CD8-positive, alpha-beta memory T cell (primary cell): ENCODE measurements around the gene EGR2. TPM values are rescaled to one million over a fixed set of nuclear protein-coding genes. Genes with fewer than 3 reads are reported as not detected.
A peak's percentile ranks its signal among the peaks of the same experiment; 100 is the strongest.

Source experiments
- CTCF ChIA-PET: fragments of 350-600 bp; sonication (Branson Sonifier 250); formaldehyde crosslinking; loops from one replicate; lab custom pipeline; 2021; ENCODE audit warnings: antibody characterized with exemption; lab: Charles Lee
- POLR2A ChIA-PET: fragments of 350-600 bp; sonication (Branson Sonifier 250); formaldehyde crosslinking; loops from one replicate; lab custom pipeline; 2021; ENCODE audit warnings: antibody characterized with exemption; lab: Charles Lee
- DNase-seq, 5 donors: peaks; one replicate each; pipeline versions ENCODE4 v3.0.0 to v3.0.0-alpha.2; 2020 to 2022; ENCODE audit warnings: mixed read lengths in 1 of 5
- H3K27ac ChIP-seq: one replicate; pipeline ENCODE4 v1.7.0; 2013; ENCODE audit warnings: low read depth, mild to moderate bottlenecking, low read length, moderate library complexity
- H3K27me3 ChIP-seq: 2 replicates; pipeline ENCODE4 v1.7.0; 2013; ENCODE audit warnings: low read length, mild to moderate bottlenecking; ENCODE audit not compliant: insufficient read depth, poor library complexity, severe bottlenecking
- H3K36me3 ChIP-seq: 2 replicates; pipeline ENCODE4 v1.7.0; 2013; ENCODE audit warnings: mild to moderate bottlenecking, low read length, moderate library complexity; ENCODE audit not compliant: insufficient read depth
- H3K4me1 ChIP-seq: 2 replicates; pipeline ENCODE4 v1.7.0; 2013; ENCODE audit warnings: mild to moderate bottlenecking, low read length, moderate library complexity; ENCODE audit not compliant: insufficient read depth
- H3K4me3 ChIP-seq: 2 replicates; pipeline ENCODE4 v1.7.0; 2013; ENCODE audit warnings: mild to moderate bottlenecking, low read length
- H3K9me3 ChIP-seq: 2 replicates; pipeline ENCODE4 v1.7.0; 2013; ENCODE audit warnings: mild to moderate bottlenecking, low read length
- H3K27ac Mint-ChIP-seq, 8 donors: one replicate each; pipeline ENCODE4 v1.8.0; 2020 to 2021; ENCODE audit warnings: mixed read lengths in 8 of 8, mild to moderate bottlenecking in 6 of 8, inconsistent platforms in 3 of 8, moderate library complexity in 3 of 8
- H3K27me3 Mint-ChIP-seq, 2 donors: one replicate each; pipeline ENCODE4 v1.8.0; 2020 to 2021; ENCODE audit warnings: mixed read lengths in 2 of 2, mild to moderate bottlenecking in 1 of 2, moderate library complexity in 1 of 2
- H3K36me3 Mint-ChIP-seq, 3 donors: one replicate each; pipeline ENCODE4 v1.8.0; 2020 to 2021; ENCODE audit warnings: mixed read lengths in 3 of 3, inconsistent platforms in 1 of 3, mild to moderate bottlenecking in 1 of 3
- H3K4me1 Mint-ChIP-seq, 3 donors: one replicate each; pipeline ENCODE4 v1.8.0; 2020 to 2021; ENCODE audit warnings: mixed read lengths in 3 of 3, inconsistent platforms in 1 of 3, mild to moderate bottlenecking in 1 of 3
- H3K4me3 Mint-ChIP-seq, 7 donors: one replicate each; pipeline ENCODE4 v1.8.0; 2020 to 2021; ENCODE audit warnings: mixed read lengths in 7 of 7, mild to moderate bottlenecking in 6 of 7, moderate library complexity in 4 of 7, inconsistent platforms in 2 of 7
- H3K9me3 Mint-ChIP-seq, 5 donors: one replicate each; pipeline ENCODE4 v1.8.0; 2020 to 2022; ENCODE audit warnings: mixed read lengths in 5 of 5, mild to moderate bottlenecking in 3 of 5, moderate library complexity in 2 of 5, inconsistent platforms in 1 of 5
- polyA plus RNA-seq: library from polyadenylated mRNA; unstranded; fragments of 300-500 nt; fragmentation: Illumina TruSeq; gene quantifications from one replicate; pipeline ENCODE4 v1.2.3, GENCODE V29; 2021
- total RNA-seq, 2 experiments: library from RNA; stranded (reverse); gene quantifications; one replicate each; pipeline ENCODE4 v1.2.3, GENCODE V29; 2021

Gene EGR2
- total and polyA plus RNA-seq, 3 experiments from 2014 or later = 87.8 to 89.9 TPM; not detected in 1

DNA sequence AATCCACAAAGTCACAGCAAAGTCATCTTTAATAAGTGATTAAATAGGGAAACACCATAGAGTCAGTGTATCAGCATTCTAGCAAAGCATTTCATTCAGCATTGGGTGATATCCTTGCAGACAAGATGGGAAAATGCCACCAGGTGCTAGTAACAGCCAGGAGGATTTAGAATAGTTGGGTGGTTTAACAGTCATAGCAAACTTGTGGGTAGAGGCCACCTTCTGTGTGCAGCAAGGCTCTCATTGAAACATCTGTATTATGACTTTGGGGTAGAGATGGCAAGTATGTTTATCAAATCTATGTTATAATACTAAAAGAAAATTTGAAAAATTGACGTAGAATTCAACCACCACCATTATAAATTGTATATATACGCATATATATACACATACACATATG, 38.0 kb downstream of the EGR2 start:
- no peak for DNase-seq
- H3K36me3 ChIP-seq = no peaks in the 10 kb centered on the region
- H3K4me3 Mint-ChIP-seq = no peak overlapping the region
- no peak overlapping the region for H3K27ac ChIP-seq
- ChIA-PET CTCF (interaction anchor here (2.2 kb wide), 1 partner anchor 16 kb away, joined by 8 read pairs; no protein-coding TSS in a partner anchor), POLR2A (no interaction called here)
- no peaks in the 10 kb centered on the region for H3K27me3 ChIP-seq
- peak overlapping the region in 4 of 8 donors; percentile 2 to 65 (median 44) for H3K27ac Mint-ChIP-seq
- H3K9me3 ChIP-seq = no peaks in the 10 kb centered on the region
- H3K4me3 ChIP-seq = no peak overlapping the region
- H3K36me3 Mint-ChIP-seq = no peaks in the 10 kb centered on the region
- H3K9me3 Mint-ChIP-seq = no peaks in the 10 kb centered on the region
- H3K4me1 ChIP-seq = peaks cover 15% of the 10 kb centered on the region
- peaks cover 0 to 6% of the 10 kb centered on the region in 2 donors for H3K27me3 Mint-ChIP-seq
- peaks cover 22 to 37% (median 24%) of the 10 kb centered on the region in 3 donors for H3K4me1 Mint-ChIP-seq

DNA sequence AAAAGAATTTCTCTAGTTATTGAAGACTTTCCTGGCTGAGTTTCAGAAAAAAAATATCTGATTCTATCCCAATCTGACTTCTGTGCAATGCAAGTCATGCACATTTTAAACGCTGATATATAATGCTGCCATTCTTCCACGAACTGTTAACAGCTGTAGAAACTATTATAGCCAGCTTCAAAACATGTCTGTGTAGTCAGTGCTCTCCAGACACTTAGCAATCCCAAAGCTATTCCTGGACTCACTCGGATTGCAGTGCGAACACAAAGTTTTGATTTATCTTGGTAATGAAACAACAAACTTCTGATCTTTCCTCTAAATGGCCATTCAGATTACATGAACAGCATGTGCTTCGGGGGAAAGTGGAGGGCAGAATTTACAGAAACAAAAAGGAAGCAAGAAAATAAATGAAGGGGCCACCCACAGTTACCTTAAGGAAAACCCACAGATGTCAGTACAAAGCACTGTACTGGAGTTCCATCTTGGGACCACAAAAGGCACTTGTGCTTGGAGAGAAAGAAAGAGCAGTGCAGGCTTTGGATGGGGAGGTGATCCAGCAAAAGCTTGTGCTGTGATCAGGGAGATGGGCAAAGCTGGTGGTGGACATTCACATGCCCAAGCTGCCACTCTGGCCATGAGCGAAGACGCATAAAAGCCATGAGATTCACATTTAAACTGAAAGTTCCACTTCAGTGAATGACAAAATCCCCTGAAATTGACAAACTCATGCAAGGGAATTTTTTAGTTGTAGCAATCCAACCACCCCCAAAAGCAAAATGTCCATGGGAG, 43.8 kb downstream of the EGR2 start:
- ChIA-PET CTCF (no interaction called here), POLR2A (no interaction called here)
- DNase-seq = no peak
- H3K4me3 ChIP-seq = no peak overlapping the region
- no peaks in the 10 kb centered on the region for H3K36me3 ChIP-seq
- H3K27ac ChIP-seq = no peak overlapping the region
- H3K9me3 ChIP-seq = no peaks in the 10 kb centered on the region
- H3K27me3 ChIP-seq = no peaks in the 10 kb centered on the region
- peak overlapping the region in 1 of 8 donors; percentile 13 for H3K27ac Mint-ChIP-seq
- no peaks in the 10 kb centered on the region for H3K36me3 Mint-ChIP-seq
- no peak overlapping the region for H3K4me3 Mint-ChIP-seq
- no peaks in the 10 kb centered on the region for H3K4me1 ChIP-seq
- H3K4me1 Mint-ChIP-seq = peaks cover 0 to under 1% (median 0%) of the 10 kb centered on the region in 3 donors
- no peaks in the 10 kb centered on the region for H3K9me3 Mint-ChIP-seq
- peaks cover 6 to 8% of the 10 kb centered on the region in 2 donors for H3K27me3 Mint-ChIP-seq

- H3K4me3 ChIP-seq = no peak overlapping the region
- POLR2A ChIA-PET = no interaction called here
- H3K9me3 Mint-ChIP-seq = no peaks in the 10 kb centered on the region
- H3K27ac Mint-ChIP-seq = no peak overlapping the region
- CTCF ChIA-PET = interaction anchor here (1.1 kb wide), 1 partner anchor 91 kb away, joined by 4 read pairs; no protein-coding TSS in a partner anchor
- H3K27me3 ChIP-seq = no peaks in the 10 kb centered on the region
- no peaks in the 10 kb centered on the region for H3K36me3 Mint-ChIP-seq
- no peak for DNase-seq
- no peaks in the 10 kb centered on the region for H3K9me3 ChIP-seq
- H3K27me3 Mint-ChIP-seq = peaks cover 3 to 8% of the 10 kb centered on the region in 2 donors
- peaks cover 4% of the 10 kb centered on the region for H3K4me1 ChIP-seq
- no peak overlapping the region for H3K4me3 Mint-ChIP-seq
- no peaks in the 10 kb centered on the region for H3K36me3 ChIP-seq
- H3K4me1 Mint-ChIP-seq = peaks cover 9 to 11% (median 10%) of the 10 kb centered on the region in 3 donors
- H3K27ac ChIP-seq = no peak overlapping the region
Measured at GRCh38 chr10:62769574-62770242, 46.5 kb downstream of the EGR2 start.

DNA sequence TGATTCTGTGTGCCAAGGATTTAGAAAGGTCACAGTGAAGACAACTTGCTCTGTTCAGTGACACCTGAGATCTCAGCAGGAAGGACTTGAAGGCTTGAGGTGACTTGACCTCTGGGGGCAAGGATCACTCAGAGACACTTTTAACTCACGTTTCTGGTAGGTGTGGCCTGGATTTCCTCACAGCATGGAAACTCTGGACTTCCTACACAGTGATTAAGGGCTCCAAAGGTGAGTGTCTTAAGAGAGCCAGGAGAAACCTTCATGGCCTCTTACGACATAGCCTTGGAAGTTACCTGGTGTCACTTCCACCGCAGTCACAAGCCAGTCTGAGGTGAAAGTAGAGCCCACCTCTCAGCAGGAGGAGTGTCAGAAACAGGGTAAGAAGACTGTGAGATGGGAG, 49.8 kb downstream of the EGR2 start:
- H3K9me3 Mint-ChIP-seq = no peaks in the 10 kb centered on the region
- H3K4me3 Mint-ChIP-seq = no peak overlapping the region
- H3K27ac Mint-ChIP-seq = peak overlapping the region in 1 of 8 donors; percentile 7
- H3K27me3 Mint-ChIP-seq = peaks cover 0 to 2% of the 10 kb centered on the region in 2 donors
- no peaks in the 10 kb centered on the region for H3K36me3 Mint-ChIP-seq
- no peak for DNase-seq
- Histone ChIP-seq H3K4me1 (peaks cover 4% of the 10 kb centered on the region), H3K36me3 (no peaks in the 10 kb centered on the region), H3K27me3 (no peaks in the 10 kb centered on the region), H3K9me3 (no peaks in the 10 kb centered on the region), H3K4me3 (no peak overlapping the region), H3K27ac (no peak overlapping the region)
- ChIA-PET CTCF (no interaction called here), POLR2A (no interaction called here)
- peaks cover 9 to 11% (median 10%) of the 10 kb centered on the region in 3 donors for H3K4me1 Mint-ChIP-seq

GRCh38 chr10:62765726-62766125, 50.4 kb downstream of the EGR2 start:
- no peak overlapping the region for H3K4me3 Mint-ChIP-seq
- H3K27me3 ChIP-seq = no peaks in the 10 kb centered on the region
- H3K4me3 ChIP-seq = no peak overlapping the region
- peaks cover 4% of the 10 kb centered on the region for H3K4me1 ChIP-seq
- peaks cover 9 to 11% (median 10%) of the 10 kb centered on the region in 3 donors for H3K4me1 Mint-ChIP-seq
- no peak for DNase-seq
- peaks cover 0 to 2% of the 10 kb centered on the region in 2 donors for H3K27me3 Mint-ChIP-seq
- POLR2A ChIA-PET = no interaction called here
- H3K9me3 Mint-ChIP-seq = no peaks in the 10 kb centered on the region
- H3K27ac ChIP-seq = no peak overlapping the region
- CTCF ChIA-PET = no interaction called here
- no peaks in the 10 kb centered on the region for H3K36me3 ChIP-seq
- H3K36me3 Mint-ChIP-seq = no peaks in the 10 kb centered on the region
- H3K9me3 ChIP-seq = no peaks in the 10 kb centered on the region
- peak overlapping the region in 1 of 8 donors; percentile 15 for H3K27ac Mint-ChIP-seq

GRCh38 chr10:62764011-62764410, 52.2 kb downstream of the EGR2 start:
- CTCF ChIA-PET = interaction anchor here (2.8 kb wide), 1 partner anchor 15 kb away, joined by 8 read pairs; no protein-coding TSS in a partner anchor
- H3K4me1 ChIP-seq = peaks cover 4% of the 10 kb centered on the region
- H3K4me3 ChIP-seq = no peak overlapping the region
- POLR2A ChIA-PET = no interaction called here
- Mint-ChIP-seq H3K4me1 (peaks cover 9 to 11% (median 10%) of the 10 kb centered on the region in 3 donors), H3K4me3 (no peak overlapping the region), H3K9me3 (no peaks in the 10 kb centered on the region), H3K27me3 (peaks cover 0 to 2% of the 10 kb centered on the region in 2 donors), H3K36me3 (no peaks in the 10 kb centered on the region), H3K27ac (no peak overlapping the region)
- H3K9me3 ChIP-seq = no peaks in the 10 kb centered on the region
- H3K27ac ChIP-seq = no peak overlapping the region
- H3K36me3 ChIP-seq = no peaks in the 10 kb centered on the region
- H3K27me3 ChIP-seq = no peaks in the 10 kb centered on the region
- DNase-seq = no peak

DNA sequence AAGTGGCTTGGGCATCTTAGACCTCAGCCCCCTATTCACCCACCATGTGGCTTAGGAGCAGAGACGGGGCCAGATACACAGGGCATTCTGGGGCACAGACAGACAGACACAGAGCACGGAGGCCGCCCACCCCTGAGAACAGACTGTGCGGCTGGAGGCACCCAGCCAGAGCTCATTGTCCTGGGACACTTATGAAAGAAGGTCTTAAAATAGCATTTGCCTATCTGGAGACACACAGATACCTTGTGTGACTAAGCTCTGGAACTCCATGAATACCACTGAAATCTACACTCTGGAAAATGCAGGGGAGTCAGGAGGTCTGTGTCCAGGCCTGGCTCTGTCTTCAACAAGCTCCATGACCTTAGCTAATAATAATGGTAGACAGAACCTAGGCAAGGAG, 53.0 kb downstream of the EGR2 start:
- no peak overlapping the region for H3K4me3 ChIP-seq
- H3K9me3 Mint-ChIP-seq = no peaks in the 10 kb centered on the region
- no peaks in the 10 kb centered on the region for H3K36me3 Mint-ChIP-seq
- peaks cover 0 to 2% of the 10 kb centered on the region in 2 donors for H3K27me3 Mint-ChIP-seq
- no peak overlapping the region for H3K4me3 Mint-ChIP-seq
- no peak for DNase-seq
- H3K4me1 ChIP-seq = peaks cover 4% of the 10 kb centered on the region
- no peaks in the 10 kb centered on the region for H3K27me3 ChIP-seq
- no peaks in the 10 kb centered on the region for H3K36me3 ChIP-seq
- CTCF ChIA-PET = interaction anchor here (2.8 kb wide), 1 partner anchor 16 kb away, joined by 8 read pairs; no protein-coding TSS in a partner anchor
- POLR2A ChIA-PET = no interaction called here
- peak overlapping the region in 1 of 8 donors; percentile 45 for H3K27ac Mint-ChIP-seq
- H3K9me3 ChIP-seq = no peaks in the 10 kb centered on the region
- no peak overlapping the region for H3K27ac ChIP-seq
- H3K4me1 Mint-ChIP-seq = peaks cover 9 to 11% (median 10%) of the 10 kb centered on the region in 3 donors
